ENCODE results near the gene DUSP9. TPM values are rescaled to one million over a fixed set of nuclear protein-coding genes. Genes with fewer than 3 reads are reported as not detected.

The DUSP9 gene
- total and polyA plus RNA-seq, 2 donors (not counting 3 experiments of a cell fraction or from before 2014, with no cell fraction given) = 0.04 TPM; not detected in 1

- H3K36me3 ChIP-seq (ENCODE audit: control insufficient read depth in 2 of 2, extremely low read depth in 1 of 2, insufficient read depth in 2 of 2, low read length in 2 of 2) = no peaks in the 10 kb centered on the region
- no peak for DNase-seq (ENCODE audit: low read depth, low spot score)
- H3K9me3 ChIP-seq (replicated peaks; ENCODE audit: control insufficient read depth, insufficient read depth, low read length) = no peaks in the 10 kb centered on the region
- CTCF ChIA-PET = interaction anchor here (1.7 to 2.7 kb wide), 2 partner anchors 11 to 41 kb away, joined by 6 to 12 read pairs; no protein-coding TSS in a partner anchor
- BruUV-seq (replicated peaks) = no TSS peak
- no peaks in the 10 kb centered on the region for H3K4me1 ChIP-seq (ENCODE audit: control insufficient read depth, extremely low read depth, insufficient read depth, low read length)
- intact Hi-C loops (cut with micrococcal nuclease) = no loop called here
- H3K4me3 ChIP-seq (replicated peaks in 1 of 3; ENCODE audit: insufficient read depth in 1 of 3, low read depth in 1 of 3, low read length in 3 of 3) = no peak overlapping the region
- POLR2A ChIA-PET = no interaction called here
- no peak overlapping the region for H3K4me2 ChIP-seq (ENCODE audit: insufficient read depth, low read length)
- dilution Hi-C loops (cut with MboI; ENCODE audit: extremely low pct_ligation_motif_present, low sequenced_read_pairs) = no loop called here
- H3K9me1 ChIP-seq (replicated peaks; ENCODE audit: control insufficient read depth, extremely low read depth, insufficient read depth, low read length) = no peaks in the 10 kb centered on the region
- no peak overlapping the region for H2AFZ ChIP-seq (ENCODE audit: low read depth, low read length)
- H4K20me1 ChIP-seq (replicated peaks; ENCODE audit: control insufficient read depth, extremely low read depth, insufficient read depth, low read length) = no peaks in the 10 kb centered on the region
- H3K9ac ChIP-seq (replicated peaks; ENCODE audit: extremely low read depth, insufficient read depth, low read length) = no peak overlapping the region
- no peak for FAIRE-seq
- H3K27me3 ChIP-seq (ENCODE audit: control insufficient read depth in 2 of 2, insufficient read depth in 2 of 2, low read length in 2 of 2) = peaks cover 19 to 24% of the 10 kb centered on the region in 2 experiments
- no peak for TF ChIP-seq MAX (IDR thresholded peaks at IDR 0.05; ENCODE audit: insufficient read depth, insufficient read length)
- no peak for TF ChIP-seq MYC (IDR thresholded peaks at IDR 0.05; ENCODE audit: low read depth, low read length)
- H3K27ac ChIP-seq (ENCODE audit: insufficient read depth, low read depth, low read length) = no peak overlapping the region
- H3K79me2 ChIP-seq (ENCODE audit: control insufficient read depth, insufficient read depth, low read length) = no peaks in the 10 kb centered on the region
Measured at GRCh38 chrX:153650959-153651358, 4.0 kb downstream of the DUSP9 start.

GRCh38 chrX:153651540-153652079 lies 4.6 kb downstream of the DUSP9 start:
- Histone ChIP-seq H3K36me3 (ENCODE audit: control insufficient read depth in 2 of 2, extremely low read depth in 1 of 2, insufficient read depth in 2 of 2, low read length in 2 of 2) (no peaks in the 10 kb centered on the region), H3K9me1 (replicated peaks; ENCODE audit: control insufficient read depth, extremely low read depth, insufficient read depth, low read length) (no peaks in the 10 kb centered on the region), H3K79me2 (ENCODE audit: control insufficient read depth, insufficient read depth, low read length) (no peaks in the 10 kb centered on the region), H3K4me1 (ENCODE audit: control insufficient read depth, extremely low read depth, insufficient read depth, low read length) (no peaks in the 10 kb centered on the region), H2AFZ (ENCODE audit: low read depth, low read length) (no peak overlapping the region), H3K4me3 (replicated peaks in 1 of 3; ENCODE audit: insufficient read depth in 1 of 3, low read depth in 1 of 3, low read length in 3 of 3) (no peak overlapping the region), H3K27ac (ENCODE audit: insufficient read depth, low read depth, low read length) (no peak overlapping the region), H3K4me2 (ENCODE audit: insufficient read depth, low read length) (no peak overlapping the region), H4K20me1 (replicated peaks; ENCODE audit: control insufficient read depth, extremely low read depth, insufficient read depth, low read length) (no peaks in the 10 kb centered on the region), H3K9me3 (replicated peaks; ENCODE audit: control insufficient read depth, insufficient read depth, low read length) (no peaks in the 10 kb centered on the region), H3K9ac (replicated peaks; ENCODE audit: extremely low read depth, insufficient read depth, low read length) (no peak overlapping the region), H3K27me3 (ENCODE audit: control insufficient read depth in 2 of 2, insufficient read depth in 2 of 2, low read length in 2 of 2) (peaks cover 12 to 18% of the 10 kb centered on the region in 2 experiments)
- dilution Hi-C loops (cut with MboI; ENCODE audit: extremely low pct_ligation_motif_present, low sequenced_read_pairs) (no loop called here), intact Hi-C loops (cut with micrococcal nuclease) (no loop called here)
- ChIA-PET POLR2A (no interaction called here), CTCF (interaction anchor here (0.7 to 2.1 kb wide), 4 partner anchors 10 to 32 kb away, joined by 3 to 8 read pairs (median 5); no protein-coding TSS in a partner anchor)
- no TSS peak for BruUV-seq (replicated peaks)
- DNase-seq (ENCODE audit: low read depth, low spot score) = no peak
- FAIRE-seq = peak; percentile 54
- TF ChIP-seq EZH2 (IDR thresholded peaks at IDR 0.05; ENCODE audit: borderline replicate concordance, low read depth, low read length, severe bottlenecking) (no peak), CTCF (IDR thresholded peaks at IDR 0.05; ENCODE audit: extremely low read depth in 1 of 2, insufficient read depth in 1 of 2, low read depth in 1 of 2, low read length in 2 of 2) (peak; percentile 8 to 21)
